ENCODE data around the gene ZMIZ1.

Gene ZMIZ1

DNA sequence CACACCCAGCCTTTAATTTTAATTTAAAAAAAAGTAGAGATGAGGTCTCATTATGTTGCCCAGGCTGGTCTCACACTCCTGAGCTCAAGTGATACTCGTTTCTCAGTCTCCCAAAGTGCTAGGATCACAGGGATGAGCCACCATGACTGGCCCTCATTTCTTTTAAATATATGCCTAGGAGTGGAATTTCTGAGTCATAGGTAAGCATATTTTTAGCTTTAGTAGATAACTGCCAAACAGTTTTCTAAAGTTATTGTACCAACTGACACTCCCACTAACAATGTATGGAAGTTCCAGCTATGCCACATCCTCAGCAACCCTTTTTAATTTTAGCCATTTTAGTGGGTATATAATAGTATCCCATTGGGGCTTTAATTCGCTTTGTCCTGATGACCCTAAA lies 264.7 kb downstream of the ZMIZ1 start:
- H3K4me1 ChIP-seq (ENCODE audit: low read depth, poor library complexity, severe bottlenecking) = peaks cover 8% of the 10 kb centered on the region
- no peak overlapping the region for H3K4me3 ChIP-seq (IDR thresholded peaks at IDR 0.05; ENCODE audit: insufficient read depth, low read depth, low read length)
- H3K9ac ChIP-seq = no peak overlapping the region
- TF ChIP-seq, protein P1, sequence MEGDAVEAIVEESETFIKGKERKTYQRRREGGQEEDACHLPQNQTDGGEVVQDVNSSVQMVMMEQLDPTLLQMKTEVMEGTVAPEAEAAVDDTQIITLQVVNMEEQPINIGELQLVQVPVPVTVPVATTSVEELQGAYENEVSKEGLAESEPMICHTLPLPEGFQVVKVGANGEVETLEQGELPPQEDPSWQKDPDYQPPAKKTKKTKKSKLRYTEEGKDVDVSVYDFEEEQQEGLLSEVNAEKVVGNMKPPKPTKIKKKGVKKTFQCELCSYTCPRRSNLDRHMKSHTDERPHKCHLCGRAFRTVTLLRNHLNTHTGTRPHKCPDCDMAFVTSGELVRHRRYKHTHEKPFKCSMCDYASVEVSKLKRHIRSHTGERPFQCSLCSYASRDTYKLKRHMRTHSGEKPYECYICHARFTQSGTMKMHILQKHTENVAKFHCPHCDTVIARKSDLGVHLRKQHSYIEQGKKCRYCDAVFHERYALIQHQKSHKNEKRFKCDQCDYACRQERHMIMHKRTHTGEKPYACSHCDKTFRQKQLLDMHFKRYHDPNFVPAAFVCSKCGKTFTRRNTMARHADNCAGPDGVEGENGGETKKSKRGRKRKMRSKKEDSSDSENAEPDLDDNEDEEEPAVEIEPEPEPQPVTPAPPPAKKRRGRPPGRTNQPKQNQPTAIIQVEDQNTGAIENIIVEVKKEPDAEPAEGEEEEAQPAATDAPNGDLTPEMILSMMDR (conservative IDR thresholded peaks at IDR 0.05; ENCODE audit: low read depth, low read length) = no peak
- H3K27ac ChIP-seq = no peak overlapping the region
- H4K20me1 ChIP-seq (ENCODE audit: insufficient read depth) = no peaks in the 10 kb centered on the region
- no peak overlapping the region for H2AFZ ChIP-seq (ENCODE audit: low read depth)
- H3K79me2 ChIP-seq (ENCODE audit: insufficient read depth, low read depth) = no peaks in the 10 kb centered on the region
- no peaks in the 10 kb centered on the region for H3K27me3 ChIP-seq (ENCODE audit: insufficient read depth, low read depth)
- no peak overlapping the region for H3K4me2 ChIP-seq
- H3K36me3 ChIP-seq (ENCODE audit: insufficient read depth) = no peaks in the 10 kb centered on the region

DNA sequence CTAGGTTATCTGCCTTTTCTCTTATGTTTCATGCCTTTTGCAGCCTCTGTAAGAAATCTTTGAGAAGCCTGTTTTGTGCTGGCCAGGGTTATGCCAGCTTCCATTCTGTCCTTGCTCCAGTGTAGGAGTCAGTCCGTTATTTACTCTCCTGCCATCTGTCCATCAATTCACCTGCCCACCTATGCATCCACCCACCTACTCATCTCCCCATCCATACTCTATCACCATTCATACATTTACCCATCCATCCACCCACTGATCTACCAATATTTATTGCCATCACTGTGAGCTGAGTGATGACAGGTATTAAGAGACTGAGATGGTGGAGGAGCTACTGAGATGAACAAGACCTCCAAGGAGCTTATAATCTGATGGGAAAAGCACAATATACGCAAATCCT lies 265.8 kb downstream of the ZMIZ1 start:
- H3K4me3 ChIP-seq (IDR thresholded peaks at IDR 0.05; ENCODE audit: insufficient read depth, low read depth, low read length) = no peak overlapping the region
- no peak overlapping the region for H3K4me2 ChIP-seq
- TF ChIP-seq, protein P1 (conservative IDR thresholded peaks at IDR 0.05; ENCODE audit: low read depth, low read length) = no peak
- H4K20me1 ChIP-seq (ENCODE audit: insufficient read depth) = no peaks in the 10 kb centered on the region
- no peak overlapping the region for H2AFZ ChIP-seq (ENCODE audit: low read depth)
- no peaks in the 10 kb centered on the region for H3K27me3 ChIP-seq (ENCODE audit: insufficient read depth, low read depth)
- H3K36me3 ChIP-seq (ENCODE audit: insufficient read depth) = no peaks in the 10 kb centered on the region
- no peak overlapping the region for H3K9ac ChIP-seq
- peaks cover 8% of the 10 kb centered on the region for H3K4me1 ChIP-seq (ENCODE audit: low read depth, poor library complexity, severe bottlenecking)
- H3K79me2 ChIP-seq (ENCODE audit: insufficient read depth, low read depth) = no peaks in the 10 kb centered on the region
- no peak overlapping the region for H3K27ac ChIP-seq

DNA sequence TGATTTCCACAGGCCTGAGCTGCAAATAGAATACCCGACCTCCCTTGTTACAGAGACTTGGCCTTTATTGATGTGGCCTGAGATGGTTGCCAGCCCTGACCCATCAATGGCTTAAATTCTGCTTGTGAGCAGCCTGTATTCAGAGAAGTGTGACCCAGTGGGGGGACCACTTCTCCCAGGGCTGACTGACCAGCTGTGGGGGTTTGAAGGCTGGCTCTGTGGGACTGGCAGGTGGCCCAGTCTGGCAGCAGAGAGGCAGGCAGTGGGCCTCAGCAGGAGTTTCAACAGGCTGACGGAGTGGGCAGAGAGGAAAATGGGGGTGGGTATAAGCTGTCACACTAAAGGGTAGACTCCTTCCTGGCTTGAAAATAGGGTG lies 266.3 kb downstream of the ZMIZ1 start:
- Histone ChIP-seq H2AFZ (ENCODE audit: low read depth) (no peak overlapping the region), H3K9ac (no peak overlapping the region), H3K4me1 (ENCODE audit: low read depth, poor library complexity, severe bottlenecking) (peaks cover 8% of the 10 kb centered on the region), H3K79me2 (ENCODE audit: insufficient read depth, low read depth) (no peaks in the 10 kb centered on the region), H3K4me2 (no peak overlapping the region), H3K27ac (no peak overlapping the region), H4K20me1 (ENCODE audit: insufficient read depth) (no peaks in the 10 kb centered on the region), H3K36me3 (ENCODE audit: insufficient read depth) (no peaks in the 10 kb centered on the region), H3K4me3 (IDR thresholded peaks at IDR 0.05; ENCODE audit: insufficient read depth, low read depth, low read length) (no peak overlapping the region), H3K27me3 (ENCODE audit: insufficient read depth, low read depth) (no peaks in the 10 kb centered on the region)
- TF ChIP-seq, protein P1 (conservative IDR thresholded peaks at IDR 0.05; ENCODE audit: low read depth, low read length) = no peak

DNA sequence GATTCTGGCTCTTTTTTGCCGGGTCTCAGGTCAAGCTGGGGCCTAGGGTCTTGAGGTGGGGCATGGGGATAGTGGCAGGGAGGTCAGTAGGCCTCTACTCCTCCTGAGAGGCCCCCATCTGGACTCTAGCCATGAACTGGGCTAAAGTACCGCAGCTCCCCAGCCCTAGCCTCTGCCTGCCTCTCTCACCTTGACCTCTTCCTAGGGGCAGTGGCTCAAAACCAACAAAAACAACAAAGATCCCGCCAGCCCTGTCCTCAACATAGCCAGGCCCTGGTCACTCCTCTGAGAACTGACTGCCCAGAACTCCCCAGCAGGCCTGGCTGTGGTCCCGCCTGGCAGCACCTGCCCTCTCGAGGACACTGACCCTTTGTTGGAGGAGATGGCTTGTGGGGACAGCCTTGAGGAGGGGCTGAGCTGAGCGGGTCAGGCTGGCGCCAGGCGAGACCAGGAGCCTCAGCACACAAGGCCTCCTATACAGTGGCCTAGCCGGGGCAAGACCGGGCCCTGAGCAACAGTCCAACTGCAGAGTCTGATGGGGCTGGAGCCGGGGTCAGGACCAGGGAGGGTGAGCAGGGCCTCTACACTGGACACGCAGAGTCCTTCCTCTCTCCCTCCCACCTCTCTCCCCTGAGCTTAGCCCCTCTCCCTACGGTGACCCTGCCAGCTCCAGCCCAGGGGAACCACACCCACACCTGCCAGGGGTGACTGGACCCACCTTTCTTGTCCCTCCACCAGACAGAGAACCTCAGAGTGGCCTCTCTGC lies 266.9 kb downstream of the ZMIZ1 start:
- H3K27me3 ChIP-seq (ENCODE audit: insufficient read depth, low read depth) = no peaks in the 10 kb centered on the region
- H3K36me3 ChIP-seq (ENCODE audit: insufficient read depth) = no peaks in the 10 kb centered on the region
- H3K9ac ChIP-seq = no peak overlapping the region
- H2AFZ ChIP-seq (ENCODE audit: low read depth) = no peak overlapping the region
- no peaks in the 10 kb centered on the region for H4K20me1 ChIP-seq (ENCODE audit: insufficient read depth)
- H3K4me2 ChIP-seq = no peak overlapping the region
- peaks cover 8% of the 10 kb centered on the region for H3K4me1 ChIP-seq (ENCODE audit: low read depth, poor library complexity, severe bottlenecking)
- no peak overlapping the region for H3K27ac ChIP-seq
- H3K79me2 ChIP-seq (ENCODE audit: insufficient read depth, low read depth) = no peaks in the 10 kb centered on the region
- TF ChIP-seq, protein P1 (conservative IDR thresholded peaks at IDR 0.05; ENCODE audit: low read depth, low read length) = no peak
- H3K4me3 ChIP-seq (IDR thresholded peaks at IDR 0.05; ENCODE audit: insufficient read depth, low read depth, low read length) = no peak overlapping the region

Measured in KMS-11 (cell line).